Inferior parietal cortex (tissue), 1 donor: ENCODE data around the gene RPTOR.

ENCODE experiments used
- DNase-seq: peaks from one replicate; pipeline ENCODE4 v3.0.0-alpha.2; 2016; ENCODE audit errors: extremely low spot score

The RPTOR gene

DNA sequence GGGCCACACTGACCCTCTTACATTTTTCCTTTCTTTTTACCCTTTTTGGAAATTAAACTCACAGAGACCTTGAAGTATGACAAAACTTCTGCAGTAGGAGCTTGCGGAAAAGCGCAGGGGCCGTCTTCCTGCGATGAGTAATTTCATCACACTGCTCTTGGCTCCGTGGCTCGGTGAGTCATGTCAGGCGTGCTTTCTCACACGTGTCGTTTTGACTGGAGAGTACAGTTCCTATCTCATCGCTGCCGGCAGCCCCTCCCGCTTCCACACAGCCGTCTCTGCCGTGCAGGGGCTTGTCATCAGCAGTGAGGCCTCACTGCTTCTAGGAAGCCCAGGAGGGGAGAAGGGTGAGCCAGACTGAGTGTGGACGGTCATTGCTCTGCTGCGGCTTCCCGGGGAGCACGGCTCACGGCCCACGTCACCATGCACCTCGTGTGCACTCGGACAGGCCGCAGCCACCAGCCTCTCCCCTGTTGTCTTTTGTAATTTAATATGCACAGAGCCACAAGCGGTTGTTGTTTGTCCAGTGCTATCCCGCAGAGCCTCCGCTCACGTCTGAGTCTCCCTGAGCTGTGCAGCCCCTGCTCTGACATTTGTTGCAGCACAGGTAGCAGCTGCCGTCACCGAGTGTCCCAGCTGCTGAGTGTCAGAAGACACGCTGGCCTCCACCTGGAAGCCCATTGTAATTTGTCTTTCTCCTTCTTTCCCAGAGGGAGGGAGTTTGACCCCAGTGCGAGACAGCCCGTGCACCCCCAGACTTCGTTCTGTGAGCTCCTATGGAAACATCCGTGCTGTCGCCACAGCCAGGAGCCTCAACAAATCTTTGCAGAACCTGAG is 347.6 kb downstream of the RPTOR start:
- peak; percentile 74 for DNase-seq

DNA sequence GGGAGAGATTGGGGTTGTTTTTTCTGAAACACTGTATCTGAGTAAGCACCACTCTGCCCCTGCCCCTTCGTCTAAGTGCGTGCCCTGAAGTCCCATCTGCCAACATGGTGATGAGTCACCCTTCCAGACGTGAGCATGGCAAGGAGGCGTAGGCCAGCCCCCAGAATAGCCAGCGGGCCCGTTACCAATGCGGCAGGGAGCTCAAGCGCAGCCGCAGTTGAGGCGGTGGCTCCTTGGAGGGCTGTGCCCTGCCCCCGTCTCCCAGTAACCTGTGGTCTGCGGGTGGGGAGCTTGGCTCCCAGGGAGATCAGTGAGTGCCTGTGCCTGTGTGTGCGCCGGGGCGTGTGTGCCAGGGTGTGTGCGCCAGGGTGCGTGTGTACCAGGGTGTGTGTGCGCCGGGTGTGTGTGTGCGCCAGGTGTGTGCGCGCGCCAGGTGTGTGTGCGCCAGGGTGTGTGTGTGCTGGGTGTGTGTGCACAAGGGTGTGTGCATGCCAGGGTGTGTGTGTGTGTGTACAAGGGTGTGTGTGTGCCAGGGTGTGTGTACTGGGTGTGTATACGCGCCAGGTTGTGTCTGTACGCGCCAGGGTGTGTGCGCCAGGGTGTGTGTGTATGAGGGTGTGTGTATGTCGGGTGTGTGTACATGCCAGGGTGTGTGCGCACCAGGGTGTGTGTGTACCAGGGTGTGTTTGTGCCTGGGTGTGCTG is 348.4 kb downstream of the RPTOR start:
- DNase-seq: no peak

DNA sequence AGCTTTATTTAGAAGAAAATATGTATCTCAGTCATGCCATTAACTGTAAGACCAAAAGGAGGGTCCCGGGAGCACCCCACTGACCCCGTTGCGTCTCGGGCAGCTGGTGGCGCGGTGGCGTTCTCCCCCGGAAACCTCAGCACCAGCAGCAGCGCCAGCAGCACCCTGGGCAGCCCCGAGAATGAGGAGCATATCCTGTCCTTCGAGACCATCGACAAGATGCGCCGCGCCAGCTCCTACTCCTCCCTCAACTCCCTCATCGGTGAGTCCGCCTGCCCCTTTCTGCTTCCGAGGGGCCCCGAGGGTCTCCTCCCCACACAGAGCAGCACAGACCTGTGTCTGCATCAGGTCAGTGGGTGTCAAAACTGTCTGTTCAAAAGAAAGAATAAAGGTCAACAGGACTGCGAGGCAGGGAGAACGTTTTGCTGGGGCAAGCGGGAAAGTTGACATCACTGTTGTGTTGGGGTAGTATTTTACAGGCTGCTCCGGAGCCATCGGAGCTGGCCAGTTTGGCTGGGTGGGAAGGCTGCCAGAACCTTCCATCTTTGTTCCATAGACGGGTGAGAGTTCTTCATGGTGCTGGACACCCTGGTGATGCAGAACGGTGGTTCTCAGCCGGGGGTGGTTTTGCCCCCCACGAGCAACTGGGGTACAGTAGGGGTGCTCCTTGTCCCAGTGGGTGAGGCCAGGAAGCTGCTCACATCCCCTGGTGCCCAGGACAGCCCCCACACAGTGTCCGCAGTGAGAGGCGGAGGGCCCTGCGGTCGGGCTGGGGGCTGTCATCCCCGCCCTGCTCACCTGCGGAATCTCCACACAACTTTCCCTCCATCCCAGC is 349.2 kb downstream of the RPTOR start:
- no peak for DNase-seq

DNA sequence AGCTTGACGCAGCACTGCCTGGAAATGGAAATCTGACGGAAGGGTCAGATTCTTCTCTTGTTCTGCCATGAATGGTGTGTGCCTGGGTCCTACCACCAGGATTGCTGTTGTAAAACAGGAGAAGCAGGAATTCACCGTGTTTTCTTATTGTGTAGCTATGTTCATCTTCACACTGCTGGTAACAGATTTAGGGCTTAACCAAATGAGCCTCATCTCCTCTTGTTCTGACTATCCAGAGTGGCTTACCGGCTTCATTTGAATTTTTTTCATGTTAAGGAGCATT is 349.7 kb downstream of the RPTOR start:
- no peak for DNase-seq

DNA sequence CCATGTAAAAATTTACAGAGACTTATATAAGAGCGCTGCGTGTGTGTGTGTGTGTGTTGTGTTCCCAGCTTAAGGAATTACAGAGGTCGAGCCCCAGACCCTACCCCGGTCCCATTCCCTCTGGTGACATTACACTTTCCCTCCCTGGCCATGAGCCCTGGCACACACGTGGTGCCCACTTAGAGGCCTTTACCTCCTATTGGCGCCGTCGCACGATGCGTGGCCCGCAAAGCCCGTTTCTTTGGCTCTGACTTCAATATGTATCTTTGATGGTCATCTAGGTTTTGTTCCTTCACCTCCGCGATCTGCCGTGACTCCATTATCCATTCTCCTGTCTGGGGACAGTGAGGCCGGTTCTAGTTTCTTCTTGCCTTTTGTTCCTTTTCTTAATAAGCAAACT is 350.1 kb downstream of the RPTOR start:
- DNase-seq: no peak

DNA sequence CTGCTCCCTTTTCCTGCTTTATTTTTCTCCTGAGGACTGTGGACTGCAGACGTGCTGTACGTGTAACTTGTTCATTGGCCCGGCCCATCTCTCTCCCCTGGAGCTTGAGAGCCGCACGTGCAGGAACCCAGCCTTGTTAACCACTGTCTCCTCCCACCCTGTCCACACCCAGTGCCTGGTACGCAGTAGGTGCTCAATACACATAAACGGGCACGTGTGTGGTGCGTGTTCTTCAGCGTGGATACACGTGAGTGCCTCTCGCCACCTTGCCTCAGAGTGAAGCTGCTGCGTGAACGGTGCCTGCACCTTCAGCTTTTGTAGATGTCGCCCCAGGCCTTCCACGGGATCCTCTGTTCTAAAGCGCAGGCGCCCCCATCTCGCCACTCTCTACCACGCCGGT is 350.7 kb downstream of the RPTOR start:
- no peak for DNase-seq

DNA sequence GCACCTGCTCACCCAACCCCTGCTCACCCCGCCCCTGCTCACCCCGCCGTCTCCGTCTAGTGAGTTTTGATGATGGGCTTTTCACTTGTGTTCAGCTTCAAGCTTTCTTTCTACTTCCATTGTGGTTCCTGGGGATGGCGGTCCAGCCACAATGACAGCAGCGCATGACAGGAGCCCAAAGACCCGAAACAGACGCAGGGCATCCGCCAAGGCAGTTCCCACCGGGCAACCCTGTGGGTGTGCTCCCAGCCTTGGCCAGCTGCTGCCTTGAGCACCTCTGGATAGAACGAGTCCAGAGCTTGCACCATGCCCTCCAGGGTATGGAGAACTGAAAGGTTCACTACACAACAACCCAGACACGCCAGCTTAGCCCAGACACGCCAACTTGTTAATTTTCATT is 354.1 kb downstream of the RPTOR start:
- no peak for DNase-seq

DNA sequence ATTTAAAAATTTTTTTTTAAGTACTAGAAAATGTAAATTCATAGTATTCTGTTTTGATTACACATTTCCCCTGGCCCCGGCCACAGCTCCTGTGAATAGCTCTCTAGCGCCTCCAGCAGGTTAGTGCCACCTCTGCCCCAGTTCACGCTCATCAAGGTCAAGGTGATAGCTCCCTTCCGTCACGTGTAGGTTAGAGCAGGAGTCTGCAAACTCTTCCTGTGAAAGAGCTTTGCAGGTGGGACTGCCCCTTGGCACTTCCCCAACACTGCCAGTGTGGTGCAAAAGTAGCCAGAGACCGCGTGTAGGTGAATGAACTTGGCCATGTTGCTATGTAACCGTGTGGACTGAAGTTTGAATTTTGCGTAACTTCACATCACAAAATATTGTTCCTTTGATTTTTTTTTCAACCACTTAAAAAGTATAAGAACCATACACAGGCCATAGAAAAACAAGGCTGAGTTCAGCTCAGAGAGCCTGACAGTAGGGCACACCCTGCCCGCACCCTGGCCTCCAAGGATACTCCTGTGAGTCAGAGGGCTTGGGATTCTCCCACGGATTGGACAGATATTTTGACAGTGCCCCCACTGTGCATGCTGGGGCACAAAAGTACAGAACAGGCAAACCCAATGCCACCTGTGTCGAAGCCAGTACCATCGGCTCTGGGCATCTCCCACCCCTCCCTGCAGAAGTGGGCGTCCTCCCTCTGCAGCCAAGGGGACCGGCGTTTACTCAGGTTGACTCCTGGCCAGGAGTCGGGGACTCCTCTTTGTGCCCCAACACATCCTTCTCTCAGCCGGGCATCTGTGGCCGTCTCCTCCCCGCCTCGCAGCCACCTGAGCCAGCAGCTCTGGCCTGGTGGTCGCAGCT is 355.0 kb downstream of the RPTOR start:
- no peak for DNase-seq

DNA sequence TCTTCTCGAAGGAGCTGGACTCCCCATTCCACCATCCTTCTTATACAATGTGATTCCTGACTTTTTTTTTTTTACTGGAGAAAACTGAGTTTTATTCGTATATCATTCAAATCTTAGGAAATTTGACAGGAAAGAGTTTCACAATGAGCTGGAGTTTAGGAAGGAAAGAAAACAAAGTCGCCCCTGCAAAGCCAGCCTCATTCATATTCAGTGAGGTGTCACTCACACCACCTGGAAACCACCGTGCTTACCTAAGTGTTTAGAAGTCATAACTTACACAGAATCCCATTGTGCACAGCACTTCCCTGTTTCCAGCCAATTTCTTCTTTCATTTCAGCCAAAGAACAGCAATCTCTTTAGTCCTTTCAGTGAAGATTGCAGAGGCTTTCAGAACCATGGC is 356.7 kb downstream of the RPTOR start:
- no peak for DNase-seq

DNA sequence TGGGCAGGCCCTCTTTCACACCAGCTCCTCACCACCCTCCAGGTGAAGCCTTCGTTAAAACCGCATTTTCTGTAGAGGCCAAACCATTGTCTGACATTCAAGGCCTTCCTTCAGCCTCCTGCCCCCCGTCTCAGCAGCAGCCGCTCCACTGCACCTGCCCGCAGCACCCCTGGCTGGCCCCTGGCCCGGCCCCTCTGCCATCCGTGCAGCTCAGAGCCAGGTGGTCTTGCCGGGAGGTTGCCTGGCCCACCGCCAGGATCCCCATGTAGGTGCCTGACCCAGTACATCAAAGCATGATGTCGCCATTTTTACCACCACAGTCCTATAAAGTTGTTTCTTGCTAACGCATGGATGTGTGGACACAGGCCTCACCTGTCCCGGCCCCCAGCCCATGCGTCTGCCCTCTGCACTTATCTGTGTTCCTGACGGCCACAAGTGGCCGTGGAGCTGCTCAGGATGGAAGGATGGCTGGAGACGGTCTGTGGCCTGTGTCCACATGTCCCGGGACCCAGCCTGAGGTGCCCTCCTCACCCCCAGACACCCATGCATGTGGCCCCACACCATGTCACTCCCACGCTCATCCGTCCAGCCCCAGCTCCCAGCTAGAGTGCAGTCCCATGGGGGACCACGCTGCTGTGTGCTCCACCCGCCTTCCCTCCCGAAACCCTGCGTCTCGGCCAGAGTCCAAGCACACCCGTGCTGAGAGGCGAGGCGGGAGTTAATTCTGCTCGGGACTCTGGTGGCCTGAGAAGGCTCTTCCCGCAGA is 357.7 kb downstream of the RPTOR start:
- no peak for DNase-seq

DNA sequence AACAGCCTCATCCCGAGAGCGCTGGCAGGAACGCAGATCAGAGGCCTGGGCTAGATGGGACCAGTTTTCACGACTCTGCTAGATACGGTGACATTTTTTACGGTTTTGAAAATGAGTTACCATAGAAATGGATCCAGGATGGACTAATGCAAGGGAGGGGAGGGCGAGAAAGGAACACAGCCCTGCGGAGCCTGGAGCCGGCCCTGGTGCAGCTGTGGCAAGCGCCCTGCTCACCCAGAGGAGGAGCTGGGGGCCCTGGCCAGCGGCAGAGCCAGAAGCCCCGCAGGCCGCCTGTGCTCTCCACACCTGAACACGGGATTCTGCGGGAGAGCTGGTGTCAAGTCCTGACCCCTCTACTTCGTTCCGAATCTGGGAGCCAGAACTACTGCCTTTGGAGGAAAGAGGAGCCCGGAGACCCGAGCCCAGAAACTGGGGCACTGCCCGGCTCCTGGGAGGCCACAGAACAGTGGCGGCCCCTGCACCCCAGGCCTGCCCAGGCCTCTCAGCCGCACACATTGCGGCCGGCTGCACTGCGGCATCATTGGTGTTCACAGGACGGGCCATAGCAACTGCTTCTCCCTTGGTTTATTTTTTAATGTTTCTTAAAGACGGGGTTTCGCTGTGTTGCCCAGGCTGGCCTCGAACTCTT is 358.4 kb downstream of the RPTOR start:
- DNase-seq: no peak

DNA sequence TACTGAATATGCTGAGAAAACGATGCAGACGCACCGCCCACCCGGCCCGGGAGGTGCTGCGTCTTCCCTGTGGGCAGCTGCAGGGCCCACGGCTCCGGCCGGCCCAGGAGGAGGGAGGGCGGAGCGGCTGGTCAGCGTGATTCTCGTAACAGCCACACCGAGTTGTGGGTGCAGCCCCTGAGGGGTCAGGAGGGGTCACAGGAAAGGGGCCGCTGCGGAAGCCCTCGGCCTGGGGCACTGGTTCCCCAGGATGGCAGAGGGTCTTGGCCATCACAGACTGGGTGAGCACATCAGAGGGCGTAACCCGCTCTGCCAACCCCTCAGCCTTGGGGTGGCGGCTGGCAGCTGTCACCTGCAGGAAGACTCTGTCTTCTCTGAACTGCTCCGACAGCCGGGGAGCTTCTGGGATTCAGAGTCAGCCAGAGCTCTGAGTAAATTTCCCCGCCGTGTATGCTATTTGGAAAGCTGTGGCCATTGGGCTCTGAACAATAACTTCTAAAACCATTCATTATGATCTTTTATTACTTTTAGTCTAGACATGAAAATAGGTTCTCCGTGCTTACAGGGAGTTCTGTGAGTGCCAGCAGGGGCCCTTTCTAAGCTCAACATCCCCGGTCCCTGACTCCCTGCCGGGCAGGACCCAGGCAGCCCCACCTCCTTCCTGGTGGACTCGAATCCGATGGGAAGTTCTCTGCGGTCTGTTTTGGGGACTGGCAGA is 359.6 kb downstream of the RPTOR start:
- no peak for DNase-seq

DNA sequence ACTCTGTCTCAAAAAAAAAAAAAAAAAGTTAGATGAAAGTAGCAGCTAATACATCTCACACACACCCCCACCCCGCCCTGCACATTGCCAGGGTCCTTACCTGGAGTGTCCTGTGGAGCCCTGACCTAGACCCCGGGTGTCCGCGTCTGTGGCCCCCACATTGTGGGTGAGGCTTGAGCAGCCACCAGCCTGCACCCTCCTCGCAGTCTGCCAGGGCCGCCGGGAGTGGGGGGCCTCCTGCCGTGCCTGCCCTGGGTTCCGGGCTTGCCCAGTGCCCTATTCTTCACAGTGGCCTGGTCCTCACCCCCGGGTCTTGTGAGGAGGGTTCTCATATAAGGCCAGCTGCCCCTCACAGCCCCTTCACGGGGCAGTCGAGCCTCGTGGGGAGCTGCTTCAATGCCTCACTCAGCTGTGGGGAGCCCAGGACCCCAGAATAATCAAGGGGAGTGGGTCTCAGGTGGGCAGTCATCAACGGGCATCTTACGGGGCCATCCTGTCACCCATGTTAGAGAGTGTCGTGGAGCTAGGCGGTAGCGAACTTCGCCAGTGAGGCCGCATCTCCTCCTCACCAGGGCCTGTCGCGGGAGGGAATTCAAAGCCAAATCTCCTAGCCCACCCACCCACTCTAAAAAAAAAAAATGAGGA is 361.1 kb downstream of the RPTOR start:
- no peak for DNase-seq

DNA sequence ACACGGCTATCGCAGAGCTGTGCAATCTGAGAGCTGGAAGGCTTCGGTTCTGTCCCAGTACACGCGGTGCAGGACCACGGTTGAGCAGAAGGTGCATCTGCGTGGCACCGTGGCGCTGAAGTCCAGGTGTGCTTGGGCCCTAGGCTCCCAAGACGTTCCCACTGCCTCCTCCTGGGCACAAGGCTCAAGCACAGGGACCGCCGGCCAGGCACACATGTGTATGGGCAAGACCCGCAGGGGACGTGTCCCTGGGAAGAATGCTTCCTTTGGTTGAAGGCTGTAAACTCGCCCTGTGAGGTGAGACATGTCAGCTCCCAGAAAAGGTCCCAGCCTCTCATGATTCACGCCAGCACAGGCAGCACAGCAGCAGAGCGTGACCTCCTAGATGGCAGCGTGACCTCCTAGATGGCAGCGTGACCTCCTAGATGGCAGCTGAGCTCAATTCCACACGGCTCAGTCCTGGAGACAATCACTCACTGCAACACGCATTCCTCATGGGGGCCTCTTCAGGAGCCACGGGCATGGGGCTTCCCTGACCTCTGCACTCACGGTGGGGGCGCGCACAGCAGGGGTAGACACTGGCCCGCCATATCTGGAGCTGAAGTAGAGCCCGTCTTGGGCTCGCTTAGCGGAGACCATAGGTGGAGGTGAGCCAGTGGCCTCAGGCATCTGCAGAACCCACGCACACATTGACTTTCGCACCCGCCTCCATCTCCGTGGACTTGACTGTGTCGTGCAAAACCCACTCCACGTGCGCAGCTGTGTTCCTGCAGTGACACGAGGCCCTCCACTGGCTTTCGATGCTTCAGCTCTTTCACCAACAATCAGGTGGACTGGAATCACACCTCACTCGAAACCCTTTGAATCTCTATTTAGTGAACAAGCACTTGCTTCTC is 362.0 kb downstream of the RPTOR start:
- DNase-seq: no peak

DNA sequence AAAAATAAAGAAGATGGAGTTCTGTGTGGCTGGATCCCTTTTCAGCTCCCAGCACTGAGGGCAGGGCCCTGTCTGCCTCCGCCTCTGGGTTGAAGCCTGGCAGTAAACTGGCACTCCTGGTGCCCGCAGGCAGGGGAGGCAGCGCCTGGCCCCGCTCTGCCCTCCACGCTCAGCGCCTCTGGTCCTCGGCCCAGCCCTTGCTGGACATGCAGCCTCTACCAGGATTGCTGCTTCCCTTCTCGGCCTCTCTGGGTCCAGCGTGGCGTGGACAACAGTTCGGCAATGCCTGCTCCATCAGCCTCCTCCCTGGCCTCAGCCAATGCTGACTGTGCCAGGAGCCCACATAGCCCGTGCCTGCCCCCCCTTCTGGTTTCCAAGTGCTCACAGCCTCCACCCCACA is 362.6 kb downstream of the RPTOR start:
- DNase-seq: no peak

DNA sequence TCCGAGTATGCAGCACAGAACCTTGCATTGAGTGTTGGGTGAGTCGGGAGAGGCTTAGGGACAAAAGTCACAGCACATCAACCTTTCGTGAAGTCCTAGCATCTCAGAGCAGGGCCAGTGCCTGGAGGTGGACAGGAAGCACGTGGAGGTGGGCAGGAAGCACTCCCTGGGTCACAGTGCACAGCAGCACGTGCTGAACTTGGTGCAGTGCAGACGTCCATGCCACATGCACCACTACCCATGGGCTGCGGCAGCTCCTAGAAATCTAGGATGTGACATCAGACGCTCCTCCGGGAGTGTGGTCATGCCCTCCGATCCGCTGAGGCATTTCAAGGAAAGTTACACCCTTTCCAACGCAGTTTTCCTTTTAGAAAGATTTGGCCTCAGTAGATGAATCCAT is 363.6 kb downstream of the RPTOR start:
- no peak for DNase-seq

DNA sequence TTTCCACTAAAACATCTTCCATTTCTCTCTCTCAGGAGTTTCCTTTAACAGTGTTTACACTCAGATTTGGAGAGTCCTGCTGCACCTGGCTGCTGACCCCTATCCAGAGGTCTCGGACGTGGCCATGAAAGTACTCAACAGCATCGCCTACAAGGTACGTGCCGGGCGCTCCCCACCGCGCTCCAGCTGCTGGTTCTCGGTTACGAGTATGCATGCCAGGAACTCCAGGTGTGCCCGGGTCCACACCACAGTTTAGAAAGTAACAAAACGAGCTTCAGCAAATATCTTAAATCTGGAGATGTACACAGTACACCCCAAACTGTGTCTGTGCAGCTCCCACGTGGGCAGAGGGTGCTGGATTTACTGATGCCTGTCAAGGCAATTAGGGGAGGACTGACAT is 364.1 kb downstream of the RPTOR start:
- DNase-seq: no peak

DNA sequence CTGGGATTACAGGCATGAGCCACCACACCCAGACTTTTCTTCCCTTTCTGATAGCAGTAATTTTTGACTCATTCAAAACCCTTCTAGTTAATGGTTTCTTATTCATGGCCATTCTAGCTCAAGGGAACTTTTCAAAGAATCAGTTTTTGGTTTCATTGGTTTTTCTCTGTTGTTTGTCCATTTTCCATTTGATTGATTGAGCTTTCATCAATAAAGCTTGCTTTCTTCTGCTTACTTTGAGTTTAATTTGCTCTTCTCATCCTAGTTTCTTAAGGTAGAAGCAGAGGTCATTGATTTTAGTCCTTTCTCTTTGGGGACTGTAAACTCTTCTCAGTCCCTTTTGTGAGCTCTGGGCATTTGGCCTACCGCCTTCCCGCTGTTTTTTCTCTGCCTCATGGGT is 365.0 kb downstream of the RPTOR start:
- no peak for DNase-seq
